ENCODE data around the gene SCN4B. TPM values are rescaled to one million over a fixed set of nuclear protein-coding genes. Genes with fewer than 3 reads are reported as not detected.

The SCN4B gene, protein sequence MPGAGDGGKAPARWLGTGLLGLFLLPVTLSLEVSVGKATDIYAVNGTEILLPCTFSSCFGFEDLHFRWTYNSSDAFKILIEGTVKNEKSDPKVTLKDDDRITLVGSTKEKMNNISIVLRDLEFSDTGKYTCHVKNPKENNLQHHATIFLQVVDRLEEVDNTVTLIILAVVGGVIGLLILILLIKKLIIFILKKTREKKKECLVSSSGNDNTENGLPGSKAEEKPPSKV
- polyA plus RNA-seq (2011; rRNA removed) = 0.36 and 0.43 TPM in 2 replicates
- 0.14 and 0.36 TPM in 2 replicates for polyA minus RNA-seq (2011; rRNA and poly(A)+ RNA removed)

- TF ChIP-seq, protein P1, sequence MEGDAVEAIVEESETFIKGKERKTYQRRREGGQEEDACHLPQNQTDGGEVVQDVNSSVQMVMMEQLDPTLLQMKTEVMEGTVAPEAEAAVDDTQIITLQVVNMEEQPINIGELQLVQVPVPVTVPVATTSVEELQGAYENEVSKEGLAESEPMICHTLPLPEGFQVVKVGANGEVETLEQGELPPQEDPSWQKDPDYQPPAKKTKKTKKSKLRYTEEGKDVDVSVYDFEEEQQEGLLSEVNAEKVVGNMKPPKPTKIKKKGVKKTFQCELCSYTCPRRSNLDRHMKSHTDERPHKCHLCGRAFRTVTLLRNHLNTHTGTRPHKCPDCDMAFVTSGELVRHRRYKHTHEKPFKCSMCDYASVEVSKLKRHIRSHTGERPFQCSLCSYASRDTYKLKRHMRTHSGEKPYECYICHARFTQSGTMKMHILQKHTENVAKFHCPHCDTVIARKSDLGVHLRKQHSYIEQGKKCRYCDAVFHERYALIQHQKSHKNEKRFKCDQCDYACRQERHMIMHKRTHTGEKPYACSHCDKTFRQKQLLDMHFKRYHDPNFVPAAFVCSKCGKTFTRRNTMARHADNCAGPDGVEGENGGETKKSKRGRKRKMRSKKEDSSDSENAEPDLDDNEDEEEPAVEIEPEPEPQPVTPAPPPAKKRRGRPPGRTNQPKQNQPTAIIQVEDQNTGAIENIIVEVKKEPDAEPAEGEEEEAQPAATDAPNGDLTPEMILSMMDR (IDR thresholded peaks at IDR 0.05; ENCODE audit: insufficient read depth, low read depth, low read length) = no peak
- ChIA-PET POLR2A (no interaction called here), CTCF (interaction anchor here (1.0 to 2.2 kb wide), 2 partner anchors 8 to 19 kb away, joined by 4 to 14 read pairs; no protein-coding TSS in a partner anchor)
- Histone ChIP-seq H3K36me3 (ENCODE audit: control insufficient read depth, insufficient read depth, low read length) (no peaks in the 10 kb centered on the region), H3K27me3 (ENCODE audit: control insufficient read depth, insufficient read depth, low read length) (peaks cover 70% of the 10 kb centered on the region), H3K4me3 (ENCODE audit: low read depth, low read length) (peak within 1 kb of the TSS; percentile 36)
- DNase-seq (ENCODE audit: low read depth) = no peak
Observed at GRCh38 chr11:118152552-118153471, at the start of gene SCN4B. Gene SCN4B, minus strand, starts transcription at chr11:118152823. Its CDS starts 150 bp downstream, at chr11:118152673.

DNA sequence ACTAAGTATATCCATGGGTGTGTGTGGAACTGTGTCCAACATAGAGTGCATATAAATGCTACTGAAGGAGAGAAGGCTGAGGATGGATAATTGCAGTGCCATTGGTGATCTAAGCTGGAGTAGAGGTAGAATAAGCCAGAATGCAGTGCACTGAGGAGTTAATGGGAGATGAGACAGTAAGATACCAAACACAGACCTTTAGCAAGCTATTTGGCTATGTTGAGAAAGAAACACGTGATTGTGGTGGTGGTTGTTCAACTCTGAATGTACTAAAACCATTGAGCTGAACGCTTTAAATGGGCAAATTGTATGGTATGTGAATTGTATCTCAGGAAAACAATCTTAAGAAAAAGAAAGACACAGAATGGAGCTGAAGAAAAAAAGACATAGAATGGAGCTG, 49.3 kb upstream of the SCN4B start:
- no peak for DNase-seq (ENCODE audit: low read depth)
- TF ChIP-seq, protein P1 (IDR thresholded peaks at IDR 0.05; ENCODE audit: insufficient read depth, low read depth, low read length) = no peak
- CTCF ChIA-PET = interaction anchor here (1.5 kb wide), 1 partner anchor 152 kb away, joined by 7 read pairs; no protein-coding TSS in a partner anchor
- POLR2A ChIA-PET = no interaction called here
- Histone ChIP-seq H3K36me3 (ENCODE audit: control insufficient read depth, insufficient read depth, low read length) (no peaks in the 10 kb centered on the region), H3K4me3 (ENCODE audit: low read depth, low read length) (no peak overlapping the region), H3K27me3 (ENCODE audit: control insufficient read depth, insufficient read depth, low read length) (peaks cover 8% of the 10 kb centered on the region)

DNA sequence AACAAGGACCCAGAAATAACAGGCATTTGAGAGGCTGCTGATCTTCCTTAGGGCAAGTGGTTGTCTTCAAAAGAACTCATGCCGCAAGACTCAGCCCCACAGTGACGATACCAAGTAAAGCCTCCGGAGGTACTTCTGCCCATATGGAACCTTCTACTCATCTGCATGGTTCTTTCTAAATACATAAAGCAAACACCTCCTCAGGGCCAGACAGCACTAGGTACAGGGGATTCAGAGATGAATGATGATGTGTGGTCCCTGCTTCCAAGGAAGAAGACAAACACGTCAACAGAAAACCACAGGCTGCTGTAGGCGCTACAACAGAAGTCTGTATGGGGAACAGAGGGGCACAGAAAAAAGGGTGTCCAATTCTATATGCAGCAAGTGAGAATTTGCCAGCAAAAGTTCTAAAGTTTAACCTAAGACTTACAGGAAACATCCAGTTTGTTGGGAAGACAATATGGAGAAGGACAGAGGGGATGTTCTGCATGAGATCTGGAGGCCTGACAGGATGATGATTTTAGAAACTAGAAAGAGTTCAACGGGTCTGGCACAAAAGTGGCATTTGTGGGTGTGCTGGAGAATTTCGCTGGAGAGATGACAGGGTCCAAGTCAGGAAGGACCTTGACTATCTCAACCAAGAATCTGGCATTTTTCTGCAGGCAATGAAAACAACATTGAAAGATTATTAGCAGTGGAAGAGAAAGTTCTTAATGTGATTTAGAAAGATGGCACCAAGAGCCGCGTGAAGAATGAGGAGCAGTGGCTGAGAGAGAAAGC, 48.5 kb upstream of the SCN4B start:
- TF ChIP-seq, protein P1 (IDR thresholded peaks at IDR 0.05; ENCODE audit: insufficient read depth, low read depth, low read length) = no peak
- ChIA-PET POLR2A (no interaction called here), CTCF (interaction anchor here (1.3 kb wide), 1 partner anchor 16 kb away, joined by 3 read pairs; no protein-coding TSS in a partner anchor)

DNA sequence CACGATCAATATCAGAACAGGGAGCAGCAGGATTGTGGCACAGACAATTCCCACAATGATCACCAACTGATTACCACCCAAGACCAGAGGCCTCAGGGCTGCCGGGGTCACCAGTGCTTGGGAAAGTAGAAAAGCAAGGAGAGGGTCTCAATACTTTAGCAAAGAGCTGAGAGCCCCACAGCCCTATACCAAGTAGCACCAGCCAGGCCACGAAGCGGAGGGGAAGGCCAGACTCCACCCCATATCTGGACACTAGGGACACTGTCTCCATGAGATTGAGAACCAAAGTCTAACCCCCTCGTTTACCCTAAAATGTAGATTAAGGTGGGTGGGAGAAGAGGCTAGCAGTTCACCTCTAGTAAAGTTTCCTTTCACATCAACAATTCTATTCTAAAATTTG, 47.9 kb upstream of the SCN4B start:
- ChIA-PET CTCF (interaction anchor here (1.3 kb wide), 1 partner anchor 15 kb away, joined by 3 read pairs; no protein-coding TSS in a partner anchor), POLR2A (no interaction called here)
- H3K36me3 ChIP-seq (ENCODE audit: control insufficient read depth, insufficient read depth, low read length) = no peaks in the 10 kb centered on the region
- peaks cover 6% of the 10 kb centered on the region for H3K27me3 ChIP-seq (ENCODE audit: control insufficient read depth, insufficient read depth, low read length)
- H3K4me3 ChIP-seq (ENCODE audit: low read depth, low read length) = no peak overlapping the region
- no peak for DNase-seq (ENCODE audit: low read depth)
- TF ChIP-seq, protein P1 (IDR thresholded peaks at IDR 0.05; ENCODE audit: insufficient read depth, low read depth, low read length) = no peak

More for the DNA sequence above, 48.5 kb upstream of the SCN4B start:
- H3K4me3 ChIP-seq (ENCODE audit: low read depth, low read length) = no peak overlapping the region
- no peaks in the 10 kb centered on the region for H3K36me3 ChIP-seq (ENCODE audit: control insufficient read depth, insufficient read depth, low read length)
- DNase-seq (ENCODE audit: low read depth) = no peak
- H3K27me3 ChIP-seq (ENCODE audit: control insufficient read depth, insufficient read depth, low read length) = peaks cover 8% of the 10 kb centered on the region
